ENCODE results near the gene C12orf42.

Gene C12orf42

DNA sequence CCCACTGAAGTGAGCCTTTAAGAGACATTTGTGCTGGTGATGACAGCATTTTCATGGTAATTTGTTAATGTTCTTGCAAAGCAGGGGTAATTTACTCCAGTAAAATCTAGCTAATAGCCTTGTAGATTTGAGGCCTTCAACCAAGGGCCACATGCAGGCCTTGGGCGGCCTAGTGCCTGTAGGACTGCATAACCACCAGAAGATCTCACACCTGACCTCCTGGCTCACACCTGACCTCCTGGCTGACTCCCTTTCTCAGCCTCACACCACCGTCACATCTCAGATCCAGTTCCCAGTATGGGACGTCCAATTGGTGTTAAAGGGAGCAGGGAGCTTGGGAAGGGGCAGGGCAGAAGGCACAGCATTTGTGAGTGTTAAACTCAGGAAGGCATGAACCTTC lies 26.9 kb downstream of the C12orf42 start:
- Histone ChIP-seq H3K4me1 (ENCODE audit: insufficient read depth, low read length) (no peaks in the 10 kb centered on the region), H4K20me1 (ENCODE audit: insufficient read depth, low read length) (no peaks in the 10 kb centered on the region), H3K9ac (ENCODE audit: low read depth, low read length) (no peak overlapping the region), H2AFZ (ENCODE audit: low read depth, low read length) (no peak overlapping the region), H3K4me3 (ENCODE audit: low read depth in 1 of 2, low read length in 2 of 2) (no peak overlapping the region), H3K27ac (ENCODE audit: low read length) (no peak overlapping the region), H3K4me2 (ENCODE audit: insufficient read depth, low read length) (no peak overlapping the region), H3K9me3 (ENCODE audit: insufficient read depth, low read length, severe bottlenecking) (no peaks in the 10 kb centered on the region), H3K79me2 (ENCODE audit: insufficient read depth, low read length) (no peaks in the 10 kb centered on the region), H3K27me3 (ENCODE audit: insufficient read depth, low read length, poor library complexity) (no peaks in the 10 kb centered on the region), H3K36me3 (ENCODE audit: insufficient read depth, low read length) (no peaks in the 10 kb centered on the region)
- TF ChIP-seq EZH2 (IDR thresholded peaks at IDR 0.05; ENCODE audit: borderline replicate concordance, low read depth, low read length, severe bottlenecking) (no peak), CTCF (IDR thresholded peaks at IDR 0.05; ENCODE audit: borderline replicate concordance, extremely low read depth, low read length, poor library complexity, severe bottlenecking) (no peak)
- DNase-seq (no peak), ATAC-seq (ENCODE audit: insufficient read depth, low read depth) (no peak)

GRCh38 chr12:103462675-103463074 lies 33.1 kb downstream of the C12orf42 start:
- TF ChIP-seq EZH2 (IDR thresholded peaks at IDR 0.05; ENCODE audit: borderline replicate concordance, low read depth, low read length, severe bottlenecking) (no peak), CTCF (IDR thresholded peaks at IDR 0.05; ENCODE audit: borderline replicate concordance, extremely low read depth, low read length, poor library complexity, severe bottlenecking) (no peak)
- H4K20me1 ChIP-seq (ENCODE audit: insufficient read depth, low read length): no peaks in the 10 kb centered on the region
- no peak for DNase-seq
- no peak overlapping the region for H2AFZ ChIP-seq (ENCODE audit: low read depth, low read length)
- ATAC-seq (ENCODE audit: insufficient read depth, low read depth): no peak
- no peaks in the 10 kb centered on the region for H3K9me3 ChIP-seq (ENCODE audit: insufficient read depth, low read length, severe bottlenecking)
- H3K79me2 ChIP-seq (ENCODE audit: insufficient read depth, low read length): no peaks in the 10 kb centered on the region
- no peaks in the 10 kb centered on the region for H3K27me3 ChIP-seq (ENCODE audit: insufficient read depth, low read length, poor library complexity)
- no peak overlapping the region for H3K27ac ChIP-seq (ENCODE audit: low read length)
- H3K4me3 ChIP-seq (ENCODE audit: low read depth in 1 of 2, low read length in 2 of 2): no peak overlapping the region
- H3K9ac ChIP-seq (ENCODE audit: low read depth, low read length): no peak overlapping the region
- peaks cover 14% of the 10 kb centered on the region for H3K4me1 ChIP-seq (ENCODE audit: insufficient read depth, low read length)
- H3K4me2 ChIP-seq (ENCODE audit: insufficient read depth, low read length): no peak overlapping the region
- H3K36me3 ChIP-seq (ENCODE audit: insufficient read depth, low read length): no peaks in the 10 kb centered on the region

- no peaks in the 10 kb centered on the region for H3K36me3 ChIP-seq (ENCODE audit: insufficient read depth, low read length)
- H3K79me2 ChIP-seq (ENCODE audit: insufficient read depth, low read length): no peaks in the 10 kb centered on the region
- H3K4me3 ChIP-seq (ENCODE audit: low read depth in 1 of 2, low read length in 2 of 2): no peak overlapping the region
- H3K27me3 ChIP-seq (ENCODE audit: insufficient read depth, low read length, poor library complexity): no peaks in the 10 kb centered on the region
- peaks cover 47% of the 10 kb centered on the region for H3K4me1 ChIP-seq (ENCODE audit: insufficient read depth, low read length)
- TF ChIP-seq EZH2 (IDR thresholded peaks at IDR 0.05; ENCODE audit: borderline replicate concordance, low read depth, low read length, severe bottlenecking) (no peak), CTCF (IDR thresholded peaks at IDR 0.05; ENCODE audit: borderline replicate concordance, extremely low read depth, low read length, poor library complexity, severe bottlenecking) (no peak)
- no peak overlapping the region for H3K9ac ChIP-seq (ENCODE audit: low read depth, low read length)
- H4K20me1 ChIP-seq (ENCODE audit: insufficient read depth, low read length): no peaks in the 10 kb centered on the region
- ATAC-seq (ENCODE audit: insufficient read depth, low read depth) (no peak), DNase-seq (no peak)
- no peak overlapping the region for H2AFZ ChIP-seq (ENCODE audit: low read depth, low read length)
- no peaks in the 10 kb centered on the region for H3K9me3 ChIP-seq (ENCODE audit: insufficient read depth, low read length, severe bottlenecking)
- H3K27ac ChIP-seq (ENCODE audit: low read length): no peak overlapping the region
- H3K4me2 ChIP-seq (ENCODE audit: insufficient read depth, low read length): no peak overlapping the region
Observed at GRCh38 chr12:103457471-103457870, 38.3 kb downstream of the C12orf42 start.

- H3K4me2 ChIP-seq (ENCODE audit: insufficient read depth, low read length): no peak overlapping the region; the same call in 1 of the 2 replicates
- no peaks in the 10 kb centered on the region for H3K36me3 ChIP-seq (ENCODE audit: insufficient read depth, low read length)
- H3K27ac ChIP-seq (ENCODE audit: low read length): peak overlapping the region; percentile 31
- TF ChIP-seq CTCF (IDR thresholded peaks at IDR 0.05; ENCODE audit: borderline replicate concordance, extremely low read depth, low read length, poor library complexity, severe bottlenecking): no peak
- no peak for TF ChIP-seq EZH2 (IDR thresholded peaks at IDR 0.05; ENCODE audit: borderline replicate concordance, low read depth, low read length, severe bottlenecking)
- H2AFZ ChIP-seq (ENCODE audit: low read depth, low read length): no peak overlapping the region
- H3K9me3 ChIP-seq (ENCODE audit: insufficient read depth, low read length, severe bottlenecking): no peaks in the 10 kb centered on the region
- no peak for ATAC-seq (ENCODE audit: insufficient read depth, low read depth)
- H3K27me3 ChIP-seq (ENCODE audit: insufficient read depth, low read length, poor library complexity): no peaks in the 10 kb centered on the region
- no peaks in the 10 kb centered on the region for H4K20me1 ChIP-seq (ENCODE audit: insufficient read depth, low read length)
- DNase-seq: no peak
- H3K79me2 ChIP-seq (ENCODE audit: insufficient read depth, low read length): no peaks in the 10 kb centered on the region
- H3K4me1 ChIP-seq (ENCODE audit: insufficient read depth, low read length): peaks cover 47% of the 10 kb centered on the region
- H3K9ac ChIP-seq (ENCODE audit: low read depth, low read length): no peak overlapping the region
- H3K4me3 ChIP-seq (ENCODE audit: low read depth in 1 of 2, low read length in 2 of 2): no peak overlapping the region
Observed at GRCh38 chr12:103456006-103456405, 39.8 kb downstream of the C12orf42 start.
